ENCODE measurements around the gene GLIS1. TPM values are rescaled to one million over a fixed set of nuclear protein-coding genes. Genes with fewer than 3 reads are reported as not detected.
A peak's percentile ranks its signal among the peaks of the same experiment; 100 is the strongest.

The GLIS1 gene
- total and polyA plus RNA-seq, 2 of the 8 experiments (the other 6 are each of a cell fraction or from before 2014, with no cell fraction given): 0.15 to 0.22 TPM

DNA sequence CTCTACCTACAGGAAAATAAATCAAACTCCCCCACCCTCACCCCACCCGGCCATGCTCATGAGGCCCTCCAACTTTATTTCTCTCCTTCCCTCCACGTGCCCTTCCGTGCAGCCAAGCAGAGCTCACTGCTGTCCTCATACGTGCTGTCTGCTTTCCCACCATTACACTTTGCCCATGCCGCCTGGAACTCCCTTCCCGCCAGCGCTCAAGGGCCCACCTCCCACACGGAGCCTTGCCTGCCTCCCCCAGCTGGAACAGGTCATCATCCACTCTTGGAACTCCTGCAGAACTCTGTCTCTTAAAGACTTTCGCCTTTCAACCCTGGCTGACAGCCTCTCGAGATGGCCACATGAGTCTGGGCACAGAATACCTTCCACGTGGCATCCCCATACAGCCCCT, 42.4 kb downstream of the GLIS1 start:
- no peaks in the 10 kb centered on the region for H3K23me2 ChIP-seq (ENCODE audit: low read depth, low read length)
- DNase-seq (ENCODE audit: low read depth in 1 of 2, low spot score in 2 of 2): no peak
- no peak overlapping the region; the same call in 1 of the 2 replicates for H2BK12ac ChIP-seq (ENCODE audit: low read depth, low read length)
- no peaks in the 10 kb centered on the region for H3K36me3 ChIP-seq (ENCODE audit: control insufficient read depth in 2 of 4, insufficient read depth in 4 of 4, low read length in 3 of 4)
- no peak overlapping the region for H2AFZ ChIP-seq (ENCODE audit: low read length)
- no peak overlapping the region for H3K9ac ChIP-seq (replicated peaks in 1 of 4; ENCODE audit: extremely low read depth in 1 of 4, low read depth in 3 of 4, low read length in 3 of 4)
- WGBS, 2 experiments (ENCODE audit: extremely low coverage in 1 of 2, insufficient coverage in 1 of 2, insufficient read length in 1 of 2, insufficient replicate concordance in 2 of 2, low coverage in 1 of 2, low lambda C conversion rate in 2 of 2, missing lambda C conversion rate in 1 of 2): 85% methylated on average over 11 of the region's 11 CpGs; no CpG with 5 or more reads in 1 of the 2 experiments
- H3K56ac ChIP-seq (replicated peaks; ENCODE audit: insufficient read length, low read depth, low read length): no peak overlapping the region
- H2BK120ac ChIP-seq (replicated peaks; ENCODE audit: low read depth, low read length): no peak overlapping the region
- H3K4me3 ChIP-seq (ENCODE audit: extremely low read depth in 1 of 4, insufficient read depth in 2 of 4, low read depth in 3 of 4, low read length in 4 of 4): no peak overlapping the region
- H3K4me2 ChIP-seq (ENCODE audit: insufficient read depth in 1 of 2, low read depth in 2 of 2, low read length in 2 of 2): no peak overlapping the region
- H4K91ac ChIP-seq (replicated peaks; ENCODE audit: insufficient read length, low read length): no peak overlapping the region
- 0 out of 2 replicates have a peak overlapping the region, but pooled peaks have one; percentile 98 for H2BK15ac ChIP-seq (ENCODE audit: low read length)
- ChIA-PET CTCF (ENCODE audit: partially characterized antibody) (interaction anchor here (1.5 to 9.1 kb wide), 7 partner anchors 10 to 210 kb away, joined by 4 to 74 read pairs (median 8); no protein-coding TSS in a partner anchor), POLR2A (ENCODE audit: partially characterized antibody) (interaction anchor here (1.5 kb wide), 1 partner anchor 13 kb away, joined by 3 read pairs; no protein-coding TSS in a partner anchor)
- no peaks in the 10 kb centered on the region for H4K20me1 ChIP-seq (replicated peaks in 1 of 2; ENCODE audit: control insufficient read depth in 1 of 2, insufficient read depth in 2 of 2, low read length in 2 of 2)
- no peaks in the 10 kb centered on the region; a peak in 1 of 7 replicates for H3K27me3 ChIP-seq (replicated peaks in 1 of 4; ENCODE audit: control insufficient read depth in 3 of 4, extremely low read depth in 1 of 4, insufficient read depth in 3 of 4, low read length in 3 of 4)
- H3K23ac ChIP-seq (ENCODE audit: insufficient read length): no peak overlapping the region
- no peak overlapping the region for H4K8ac ChIP-seq (ENCODE audit: extremely low read depth, insufficient read depth, low read length)
- no peak overlapping the region for H2AK5ac ChIP-seq (ENCODE audit: low read depth, low read length)
- H3K4me1 ChIP-seq (replicated peaks in 1 of 4; ENCODE audit: control insufficient read depth in 3 of 4, insufficient read depth in 4 of 4, low read length in 3 of 4): peaks cover 0 to 7% (median 5%) of the 10 kb centered on the region in 4 experiments; a peak in 5 of 7 replicates
- no peaks in the 10 kb centered on the region for H3K79me1 ChIP-seq (ENCODE audit: low read depth, low read length)
- no peak overlapping the region for H3K14ac ChIP-seq (ENCODE audit: insufficient read length)
- FAIRE-seq: no peak
- H3K9me3 ChIP-seq (ENCODE audit: insufficient read depth in 2 of 2, low read depth in 1 of 2, low read length in 1 of 2): no peaks in the 10 kb centered on the region
- H3K4ac ChIP-seq (replicated peaks; ENCODE audit: insufficient read length, low read depth, low read length): no peak overlapping the region
- H3K79me2 ChIP-seq (ENCODE audit: control insufficient read depth in 1 of 2, insufficient read depth in 2 of 2, low read length in 2 of 2): no peaks in the 10 kb centered on the region
- H2BK5ac ChIP-seq (ENCODE audit: low read depth, low read length): no peak overlapping the region
- H2BK20ac ChIP-seq (ENCODE audit: low read length): no peak overlapping the region
- no peak overlapping the region for H4K5ac ChIP-seq (ENCODE audit: insufficient read length, low read depth, low read length)
- H3K18ac ChIP-seq (ENCODE audit: extremely low read depth, low read length): no peak overlapping the region
- H3K27ac ChIP-seq (ENCODE audit: low read depth, low read length): no peak overlapping the region
- no peak for TF ChIP-seq MAFK (IDR thresholded peaks at IDR 0.05; ENCODE audit: low read depth, low read length)
- TF ChIP-seq RFX5 (IDR thresholded peaks at IDR 0.05; ENCODE audit: borderline replicate concordance, low read depth, low read length): no peak
- TF ChIP-seq KDM1A (IDR thresholded peaks at IDR 0.05; ENCODE audit: borderline replicate concordance, low read length): no peak
- TF ChIP-seq RXRA (IDR thresholded peaks at IDR 0.05; ENCODE audit: insufficient read depth, low read depth, low read length): no peak
- no peak for TF ChIP-seq FOSL1 (IDR thresholded peaks at IDR 0.05; ENCODE audit: insufficient read depth, low read depth, low read length)
- TF ChIP-seq BRCA1 (IDR thresholded peaks at IDR 0.05; ENCODE audit: low read depth, low read length): no peak
- no peak for TF ChIP-seq SP2 (IDR thresholded peaks at IDR 0.05; ENCODE audit: low read length)
- TF ChIP-seq CBX5 (IDR thresholded peaks at IDR 0.05; ENCODE audit: low read depth, low read length): no peak
- no peak for TF ChIP-seq CHD1 (IDR thresholded peaks at IDR 0.05; ENCODE audit: low read depth, low read length)
- TF ChIP-seq POLR2A (IDR thresholded peaks at IDR 0.05; ENCODE audit: control extremely low read depth in 1 of 2, low read depth in 2 of 2, low read length in 2 of 2): no peak
- no peak for TF ChIP-seq CREB1 (IDR thresholded peaks at IDR 0.05)
- TF ChIP-seq KDM4A (IDR thresholded peaks at IDR 0.05; ENCODE audit: low read depth, low read length, severe bottlenecking): no peak
- no peak for TF ChIP-seq KDM5A (IDR thresholded peaks at IDR 0.05; ENCODE audit: low read length)
- no peak for TF ChIP-seq JUN (IDR thresholded peaks at IDR 0.05; ENCODE audit: low read depth, low read length)
- TF ChIP-seq TEAD4 (IDR thresholded peaks at IDR 0.05; ENCODE audit: low read depth, low read length): no peak

Data from H1 (cell line).